AG04449 (cell line): ENCODE results near the gene PELI2.

ENCODE experiments used
- CTCF ChIA-PET: fragments of 350-600 bp; formaldehyde crosslinking; extraction: SDS; loops from one replicate; lab custom pipeline; 2021; ENCODE audit warnings: antibody characterized with exemption; lab: Yijun Ruan, JAX
- POLR2A ChIA-PET: fragments of 400-600, 350-600 bp; formaldehyde crosslinking; extraction: SDS; loops from one replicate; lab custom pipeline; 2020; ENCODE audit warnings: antibody characterized with exemption, inconsistent platforms; lab: Yijun Ruan, JAX
- DNase-seq: peaks from one replicate; pipeline ENCODE4 v3.0.0-alpha.2; 2010; ENCODE audit warnings: low read depth, low spot score
- H3K4me3 ChIP-seq: 2 replicates; pipeline ENCODE4 v1.5.1; 2011; ENCODE audit warnings: low read depth, mild to moderate bottlenecking, control low read depth, low read length
- CTCF ChIP-seq: IDR thresholded peaks from one replicate; pipeline ENCODE4 v1.5.1; 2011; ENCODE audit warnings: mild to moderate bottlenecking, moderate library complexity, low read length, control low read depth, inconsistent platforms; ENCODE audit not compliant: insufficient read depth; ENCODE audit errors: missing control alignments

Gene PELI2

GRCh38 chr14:56328021-56328420, 209.8 kb downstream of the PELI2 start:
- no peak overlapping the region for H3K4me3 ChIP-seq
- no peak for TF ChIP-seq CTCF
- DNase-seq = no peak
- ChIA-PET POLR2A (no interaction called here), CTCF (interaction anchor here (1.7 kb wide), 1 partner anchor 12 kb away, joined by 8 read pairs; no protein-coding TSS in a partner anchor)

DNA sequence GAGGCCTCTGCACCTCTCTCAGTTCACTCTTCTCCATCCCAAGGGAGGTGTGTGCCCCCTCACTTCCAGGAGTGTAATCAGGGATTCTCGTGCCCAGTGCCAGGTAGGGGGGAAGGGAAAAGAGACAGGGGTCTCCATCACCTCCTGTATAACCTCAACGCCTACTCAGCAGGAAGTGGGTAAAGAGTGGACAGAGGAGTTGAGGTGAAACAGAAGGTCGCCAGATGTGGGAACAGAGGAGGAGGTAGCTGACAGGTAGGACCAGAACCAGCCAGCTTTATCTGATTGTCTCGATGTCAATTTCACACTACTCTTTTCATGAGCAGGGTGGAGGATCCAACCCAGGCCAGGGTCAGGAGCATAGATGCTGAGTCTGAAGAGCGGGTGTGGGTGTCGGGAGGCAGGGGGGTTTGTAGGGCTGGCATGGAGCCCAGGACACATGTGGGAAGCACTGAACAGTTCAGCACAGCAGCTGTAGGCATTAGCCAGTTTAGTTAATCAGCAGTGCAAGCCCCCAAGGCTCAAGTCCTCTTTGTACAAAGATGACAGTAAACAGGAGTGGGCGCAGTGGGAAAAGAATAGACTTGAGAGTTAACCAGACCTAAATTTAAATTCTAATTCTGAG, 213.5 kb downstream of the PELI2 start:
- ChIA-PET CTCF (interaction anchor here (2.6 kb wide), 1 partner anchor 8 kb away, joined by 22 read pairs; no protein-coding TSS in a partner anchor), POLR2A (interaction anchor here (0.5 kb wide), 1 partner anchor 889 kb away, joined by 3 read pairs; no protein-coding TSS in a partner anchor)
- no peak overlapping the region for H3K4me3 ChIP-seq
- DNase-seq = no peak
- no peak for TF ChIP-seq CTCF

DNA sequence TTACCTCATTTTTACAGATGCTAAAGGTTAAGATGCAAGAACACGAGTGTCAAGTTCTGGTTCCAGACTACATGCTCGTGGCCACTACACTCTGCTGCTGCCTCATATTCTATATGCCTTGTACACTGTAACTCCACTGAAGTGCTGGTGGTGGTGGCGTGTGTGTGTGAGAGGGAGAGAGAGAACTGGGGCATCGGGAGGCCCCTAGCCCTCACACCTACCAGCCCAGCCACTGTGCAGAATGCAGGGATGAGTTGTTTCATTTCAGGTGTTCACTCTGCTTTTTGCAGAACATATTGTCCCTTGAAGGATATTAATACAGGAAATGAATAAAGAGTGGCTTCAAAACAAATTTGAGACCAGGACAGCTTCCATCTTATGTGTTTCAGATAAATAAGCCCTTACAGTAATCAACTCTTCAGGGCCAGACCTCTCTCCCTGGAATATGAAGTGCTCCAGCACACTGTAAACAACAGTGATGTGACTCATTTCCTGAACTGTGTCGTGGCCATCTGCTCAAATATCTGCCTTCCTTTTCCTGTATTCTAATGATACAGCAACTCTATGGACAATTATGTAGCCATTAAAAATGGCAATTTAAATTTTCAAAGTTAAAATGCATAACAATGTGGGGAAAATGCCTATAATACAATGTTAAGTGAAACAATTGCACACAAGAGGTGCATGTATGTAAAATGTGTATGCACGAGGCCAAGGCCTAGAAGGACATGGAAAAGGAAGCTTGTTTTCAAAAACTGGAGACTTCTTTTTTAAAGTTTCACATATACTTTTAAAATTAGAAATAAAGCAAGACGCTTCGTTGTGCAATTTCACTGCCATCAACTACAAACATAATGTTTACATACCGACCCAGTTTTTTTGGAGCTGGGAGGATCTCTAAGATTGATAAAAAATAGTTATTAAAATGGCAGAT, 215.4 kb downstream of the PELI2 start:
- ChIA-PET CTCF (interaction anchor here (0.6 to 1.5 kb wide), 3 partner anchors 89 to 888 kb away, joined by 3 to 4 read pairs (median 3); no protein-coding TSS in a partner anchor), POLR2A (interaction anchor here (0.6 kb wide), 1 partner anchor 9 kb away, joined by 3 read pairs; no protein-coding TSS in a partner anchor)
- no peak for DNase-seq
- H3K4me3 ChIP-seq = no peak overlapping the region
- TF ChIP-seq CTCF = no peak

DNA sequence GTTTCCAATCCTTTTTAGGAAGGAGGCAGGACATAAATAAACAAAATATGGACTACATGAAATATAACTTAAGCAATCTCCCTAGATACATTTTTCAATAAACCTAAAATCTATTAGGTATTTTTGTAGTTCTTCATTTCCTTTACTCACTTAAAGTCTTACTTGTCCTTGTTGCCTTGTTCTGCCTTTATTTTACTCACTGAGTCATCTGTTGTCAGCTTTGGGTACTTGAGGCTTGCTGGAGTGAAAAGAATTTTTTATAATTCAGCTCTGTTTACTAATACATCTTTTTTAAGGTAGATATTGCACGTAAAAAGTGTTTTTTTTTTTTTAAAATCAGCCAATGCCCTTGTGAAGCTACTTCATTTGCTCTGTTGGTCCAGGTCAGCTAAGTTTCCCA, 216.2 kb downstream of the PELI2 start:
- no peak overlapping the region for H3K4me3 ChIP-seq
- no peak for TF ChIP-seq CTCF
- ChIA-PET CTCF (interaction anchor here (1.2 to 1.5 kb wide), 2 partner anchors 89 to 156 kb away, joined by 3 to 4 read pairs; no protein-coding TSS in a partner anchor), POLR2A (no interaction called here)
- DNase-seq = no peak

- TF ChIP-seq CTCF = no peak
- CTCF ChIA-PET = interaction anchor here (0.8 to 1.6 kb wide), 6 partner anchors 13 to 632 kb away, joined by 3 to 5 read pairs (median 3); partner anchors contain the start of gene PELI2
- POLR2A ChIA-PET = no interaction called here
- no peak for DNase-seq
- H3K4me3 ChIP-seq = no peak overlapping the region
Observed at GRCh38 chr14:56338674-56339073, 220.5 kb downstream of the PELI2 start.
